PC-3 (cell line): Measurements from ENCODE around the gene ING2.

Source experiments
- EZH2 ChIP-seq: fragments of 300-600 bp; sonication (generic); IDR thresholded peaks from one replicate; pipeline ENCODE4 v1.6.1; 2017; ENCODE audit warnings: antibody characterized with exemption, mild to moderate bottlenecking, low read length; ENCODE audit not compliant: unreplicated experiment
- EZH2phosphoT487 ChIP-seq: fragments of 300-600 bp; sonication (generic); IDR thresholded peaks from 2 replicates; pipeline ENCODE4 v1.6.1; 2018; ENCODE audit warnings: mild to moderate bottlenecking, antibody characterized with exemption, low read length, borderline replicate concordance
- TF ChIP-seq, protein P1 (sequence below): fragments of 300-600 bp; sonication (generic); conservative IDR thresholded peaks from 2 replicates; pipeline ENCODE4 v1.5.1; 2017; ENCODE audit warnings: antibody characterized with exemption, low read depth, mild to moderate bottlenecking, low read length

DNA sequence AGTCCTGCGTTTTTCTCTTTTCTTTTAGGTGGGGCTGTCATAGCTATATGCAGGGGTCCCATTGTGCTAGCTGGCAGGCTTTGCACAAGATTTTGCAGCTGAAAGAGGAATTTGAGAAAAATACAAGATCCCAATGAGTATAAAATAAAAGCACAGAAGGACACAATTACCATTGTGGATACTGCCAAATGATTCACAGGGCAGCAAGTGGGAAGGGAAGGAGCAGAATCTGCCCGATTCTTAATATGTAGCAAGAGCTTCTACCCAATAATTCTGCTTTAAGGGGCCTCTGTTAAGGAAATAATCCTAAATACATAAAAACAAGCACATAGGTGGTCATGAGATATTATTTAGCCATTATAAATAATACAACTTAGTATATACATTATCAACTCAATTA, 25.9 kb upstream of the ING2 start:
- TF ChIP-seq, protein P1, sequence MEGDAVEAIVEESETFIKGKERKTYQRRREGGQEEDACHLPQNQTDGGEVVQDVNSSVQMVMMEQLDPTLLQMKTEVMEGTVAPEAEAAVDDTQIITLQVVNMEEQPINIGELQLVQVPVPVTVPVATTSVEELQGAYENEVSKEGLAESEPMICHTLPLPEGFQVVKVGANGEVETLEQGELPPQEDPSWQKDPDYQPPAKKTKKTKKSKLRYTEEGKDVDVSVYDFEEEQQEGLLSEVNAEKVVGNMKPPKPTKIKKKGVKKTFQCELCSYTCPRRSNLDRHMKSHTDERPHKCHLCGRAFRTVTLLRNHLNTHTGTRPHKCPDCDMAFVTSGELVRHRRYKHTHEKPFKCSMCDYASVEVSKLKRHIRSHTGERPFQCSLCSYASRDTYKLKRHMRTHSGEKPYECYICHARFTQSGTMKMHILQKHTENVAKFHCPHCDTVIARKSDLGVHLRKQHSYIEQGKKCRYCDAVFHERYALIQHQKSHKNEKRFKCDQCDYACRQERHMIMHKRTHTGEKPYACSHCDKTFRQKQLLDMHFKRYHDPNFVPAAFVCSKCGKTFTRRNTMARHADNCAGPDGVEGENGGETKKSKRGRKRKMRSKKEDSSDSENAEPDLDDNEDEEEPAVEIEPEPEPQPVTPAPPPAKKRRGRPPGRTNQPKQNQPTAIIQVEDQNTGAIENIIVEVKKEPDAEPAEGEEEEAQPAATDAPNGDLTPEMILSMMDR: no peak
- no peak for TF ChIP-seq EZH2phosphoT487
- no peak for TF ChIP-seq EZH2
